Measurements from ENCODE around the gene PTP4A2. TPM values are rescaled to one million over a fixed set of nuclear protein-coding genes. Genes with fewer than 3 reads are reported as not detected.

Gene PTP4A2
- total and polyA plus RNA-seq, 9 donors, result 92.5 to 366 (median 246) TPM

DNA sequence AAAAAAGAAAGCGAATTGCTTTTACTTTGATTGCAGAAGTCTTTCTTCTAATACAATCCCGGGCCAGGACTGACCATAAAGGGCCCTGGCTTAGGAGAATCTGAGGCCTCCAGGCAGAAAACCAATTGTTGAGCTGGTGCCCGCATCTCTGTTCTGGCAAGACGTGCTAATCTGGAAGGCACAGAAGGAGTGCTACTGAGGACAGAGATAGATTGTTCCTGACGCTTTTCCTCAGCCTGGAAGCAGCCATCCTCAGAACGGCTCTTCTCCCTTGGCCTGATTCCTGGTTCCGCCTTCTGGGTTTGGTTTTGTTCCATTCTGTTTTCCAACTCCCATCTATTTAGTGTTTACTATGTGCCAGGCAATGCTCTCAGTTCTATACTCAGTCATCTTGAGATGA lies 77.6 kb downstream of the PTP4A2 start:
- no peaks in the 10 kb centered on the region for H3K36me3 ChIP-seq
- H3K27me3 ChIP-seq, result no peaks in the 10 kb centered on the region
- no peaks in the 10 kb centered on the region for H3K4me1 ChIP-seq (ENCODE audit: insufficient read depth)
- H3K9me3 ChIP-seq, result no peaks in the 10 kb centered on the region
- 71 to 87% (median 79%) methylated on average over 7 of the region's 7 CpGs for WGBS, 3 donors
- no peak overlapping the region for H3K4me3 ChIP-seq
- intact Hi-C loops (cut with DNase I), result no loop called here
- TF ChIP-seq EP300 (IDR thresholded peaks at IDR 0.05) (no peak), POLR2A (IDR thresholded peaks at IDR 0.05) (no peak)
- TF ChIP-seq, protein P1, sequence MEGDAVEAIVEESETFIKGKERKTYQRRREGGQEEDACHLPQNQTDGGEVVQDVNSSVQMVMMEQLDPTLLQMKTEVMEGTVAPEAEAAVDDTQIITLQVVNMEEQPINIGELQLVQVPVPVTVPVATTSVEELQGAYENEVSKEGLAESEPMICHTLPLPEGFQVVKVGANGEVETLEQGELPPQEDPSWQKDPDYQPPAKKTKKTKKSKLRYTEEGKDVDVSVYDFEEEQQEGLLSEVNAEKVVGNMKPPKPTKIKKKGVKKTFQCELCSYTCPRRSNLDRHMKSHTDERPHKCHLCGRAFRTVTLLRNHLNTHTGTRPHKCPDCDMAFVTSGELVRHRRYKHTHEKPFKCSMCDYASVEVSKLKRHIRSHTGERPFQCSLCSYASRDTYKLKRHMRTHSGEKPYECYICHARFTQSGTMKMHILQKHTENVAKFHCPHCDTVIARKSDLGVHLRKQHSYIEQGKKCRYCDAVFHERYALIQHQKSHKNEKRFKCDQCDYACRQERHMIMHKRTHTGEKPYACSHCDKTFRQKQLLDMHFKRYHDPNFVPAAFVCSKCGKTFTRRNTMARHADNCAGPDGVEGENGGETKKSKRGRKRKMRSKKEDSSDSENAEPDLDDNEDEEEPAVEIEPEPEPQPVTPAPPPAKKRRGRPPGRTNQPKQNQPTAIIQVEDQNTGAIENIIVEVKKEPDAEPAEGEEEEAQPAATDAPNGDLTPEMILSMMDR (IDR thresholded peaks at IDR 0.05), result no peak
- no peak for DNase-seq
- no peak overlapping the region for H3K27ac ChIP-seq

DNA sequence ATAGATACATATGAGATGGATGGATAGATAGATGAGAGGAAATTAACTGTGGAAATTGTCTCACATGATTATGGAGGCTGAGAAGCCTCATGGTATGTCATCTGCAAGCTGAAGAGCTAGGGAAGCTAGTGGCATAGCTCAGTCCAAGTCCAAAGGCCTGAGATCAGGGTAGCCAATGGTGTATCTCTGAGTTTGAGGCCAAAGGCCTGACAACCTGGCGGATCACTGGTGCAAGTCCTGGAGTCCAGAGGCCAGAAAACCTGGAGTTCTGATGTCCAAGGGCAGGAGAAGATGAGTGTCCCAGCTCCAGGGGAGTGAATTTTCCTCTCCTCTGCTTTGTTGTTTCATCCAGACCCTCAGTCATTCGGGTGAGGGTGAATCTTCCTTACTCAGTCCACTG lies 78.4 kb downstream of the PTP4A2 start:
- TF ChIP-seq EP300 (IDR thresholded peaks at IDR 0.05) (no peak), POLR2A (IDR thresholded peaks at IDR 0.05) (no peak)
- TF ChIP-seq, protein P1 (IDR thresholded peaks at IDR 0.05), result no peak
- Histone ChIP-seq H3K27me3 (no peaks in the 10 kb centered on the region), H3K36me3 (no peaks in the 10 kb centered on the region), H3K27ac (no peak overlapping the region), H3K4me3 (no peak overlapping the region), H3K9me3 (no peaks in the 10 kb centered on the region), H3K4me1 (ENCODE audit: insufficient read depth) (no peaks in the 10 kb centered on the region)
- WGBS, 3 donors, result 91 to 97% (median 95%) methylated on average over 2 of the region's 2 CpGs
- no peak for DNase-seq
- intact Hi-C loops (cut with DNase I), result loop anchor here in 1 of 4 donors (5.0 kb wide), 1 partner anchor 122 kb away; no protein-coding TSS in a partner anchor

GRCh38 chr1:31859044-31859443 lies 79.1 kb downstream of the PTP4A2 start:
- Histone ChIP-seq H3K4me1 (ENCODE audit: insufficient read depth) (no peaks in the 10 kb centered on the region), H3K27ac (no peak overlapping the region), H3K36me3 (no peaks in the 10 kb centered on the region), H3K9me3 (no peaks in the 10 kb centered on the region), H3K4me3 (no peak overlapping the region), H3K27me3 (no peaks in the 10 kb centered on the region)
- WGBS, 3 donors, result 95 to 98% (median 95%) methylated on average over 3 of the region's 3 CpGs
- TF ChIP-seq POLR2A (IDR thresholded peaks at IDR 0.05) (no peak), EP300 (IDR thresholded peaks at IDR 0.05) (no peak)
- TF ChIP-seq, protein P1 (IDR thresholded peaks at IDR 0.05), result no peak
- intact Hi-C loops (cut with DNase I), result loop anchor here in 1 of 4 donors (5.0 kb wide), 1 partner anchor 122 kb away; no protein-coding TSS in a partner anchor
- no peak for DNase-seq

- intact Hi-C loops (cut with DNase I), result loop anchor here in 1 of 4 donors (5.0 kb wide), 1 partner anchor 121 kb away; no protein-coding TSS in a partner anchor
- no peak for DNase-seq
- H3K9me3 ChIP-seq, result no peaks in the 10 kb centered on the region
- no peaks in the 10 kb centered on the region for H3K4me1 ChIP-seq (ENCODE audit: insufficient read depth)
- no peaks in the 10 kb centered on the region for H3K36me3 ChIP-seq
- no peak overlapping the region for H3K4me3 ChIP-seq
- 81 to 85% (median 85%) methylated on average over 6 of the region's 6 CpGs for WGBS, 3 donors
- H3K27me3 ChIP-seq, result no peaks in the 10 kb centered on the region
- H3K27ac ChIP-seq, result no peak overlapping the region
- TF ChIP-seq POLR2A (IDR thresholded peaks at IDR 0.05), result no peak
- TF ChIP-seq, protein P1 (IDR thresholded peaks at IDR 0.05), result no peak
- no peak for TF ChIP-seq EP300 (IDR thresholded peaks at IDR 0.05)
Measured at GRCh38 chr1:31857863-31858262, 80.3 kb downstream of the PTP4A2 start.

Other genes with a start within 250 kb of the PTP4A2 start
- 100 to 1,000 TPM in 5 of 7 donors, 10 to 100 TPM in 2; 64.4 to 237 (median 157) TPM for gene COL16A1, start 234.4 kb downstream of the PTP4A2 start, total RNA-seq
- 100 to 1,000 TPM in 1 of 2 donors, 10 to 100 TPM in 1; 19.8 to 194 TPM for gene COL16A1, start 234.4 kb downstream of the PTP4A2 start, polyA plus RNA-seq
- gene ADGRB2, start 174.0 kb downstream of the PTP4A2 start, total RNA-seq, result 1 to 10 TPM in 6 of 7 donors, under 1 TPM in 1; 0.48 to 7.2 (median 1.6) TPM
- gene ADGRB2, start 174.0 kb downstream of the PTP4A2 start, polyA plus RNA-seq, result 1 to 10 TPM in 1 of 2 donors, under 1 TPM in 1; 0.30 to 2.6 TPM
- 1 to 10 TPM in 2 of 7 donors, under 1 TPM in 4, not detected in 1; 0.15 to 1.7 (median 0.54) TPM for gene SPOCD1, start 122.3 kb downstream of the PTP4A2 start, total RNA-seq
- under 1 TPM; 0.30 to 0.42 TPM for gene SPOCD1, start 122.3 kb downstream of the PTP4A2 start, polyA plus RNA-seq
- gene KHDRBS1, start 75.5 kb upstream of the PTP4A2 start, total RNA-seq, result 100 to 1,000 TPM in 5 of 7 donors, 10 to 100 TPM in 2; 84.3 to 184 (median 164) TPM
- gene KHDRBS1, start 75.5 kb upstream of the PTP4A2 start, polyA plus RNA-seq, result 100 to 1,000 TPM; 137 to 138 TPM
- gene TMEM39B, start 134.6 kb upstream of the PTP4A2 start, total RNA-seq, result 10 to 100 TPM in 5 of 7 donors, 1 to 10 TPM in 2; 3.0 to 23.5 (median 15.2) TPM
- 10 to 100 TPM in 1 of 2 donors, 1 to 10 TPM in 1; 7.4 to 16.1 TPM for gene TMEM39B, start 134.6 kb upstream of the PTP4A2 start, polyA plus RNA-seq
- 10 to 100 TPM; 18.4 to 57.7 (median 47.7) TPM for gene KPNA6, start 169.7 kb upstream of the PTP4A2 start, total RNA-seq
- gene KPNA6, start 169.7 kb upstream of the PTP4A2 start, polyA plus RNA-seq, result 10 to 100 TPM in 1 of 2 donors, 1 to 10 TPM in 1; 9.3 to 26.9 TPM
- gene TXLNA, start 241.3 kb upstream of the PTP4A2 start, total RNA-seq, result 10 to 100 TPM; 24.3 to 71.9 (median 50.0) TPM
- gene TXLNA, start 241.3 kb upstream of the PTP4A2 start, polyA plus RNA-seq, result 10 to 100 TPM; 23.9 to 33.2 TPM